ENCODE measurements around the gene FZD7.

GRCh38 chr2:202007015-202007982, 26.4 kb upstream of the FZD7 start:
- TF ChIP-seq CTCF (IDR thresholded peaks at IDR 0.05; ENCODE audit: poor library complexity) (no peak), EZH2 (IDR thresholded peaks at IDR 0.05; ENCODE audit: borderline replicate concordance) (no peak)
